Measurements from ENCODE around the gene SPOP.

DNA sequence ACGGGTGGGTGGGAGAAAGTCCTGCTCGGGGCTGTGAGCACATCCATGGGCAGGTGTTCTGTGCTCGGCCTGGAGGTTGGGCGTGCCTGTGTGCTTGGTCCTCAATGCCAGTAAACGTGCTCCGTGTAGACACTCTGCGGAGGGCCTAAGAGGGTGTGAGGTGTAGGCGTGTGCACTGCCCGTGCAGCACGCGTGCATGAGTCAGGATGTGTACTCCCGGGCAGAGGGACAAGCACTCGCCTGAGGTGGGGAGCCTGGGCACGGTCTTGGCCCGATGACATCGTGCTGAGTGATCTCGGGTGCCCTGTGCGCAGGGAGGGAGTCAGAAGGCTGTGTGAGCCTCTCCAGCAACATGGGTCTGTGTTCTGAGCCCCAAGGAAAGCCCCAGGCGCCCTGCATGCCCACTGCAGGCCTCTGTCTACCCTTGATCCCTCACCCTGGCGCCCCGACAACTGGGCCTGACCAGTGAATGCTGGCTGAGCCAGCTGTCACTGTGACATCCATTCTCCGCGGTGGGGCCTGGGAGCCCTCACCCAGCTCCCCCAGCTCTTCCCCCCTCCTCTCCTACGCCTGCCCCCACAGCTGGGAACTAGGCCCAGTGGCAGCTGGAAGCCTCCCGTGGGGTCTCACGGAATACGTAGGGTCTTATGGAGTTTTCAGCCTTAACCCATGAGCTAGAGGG, 125.7 kb downstream of the SPOP start:
- TF ChIP-seq EP300 (IDR thresholded peaks at IDR 0.05): no peak
- TF ChIP-seq, protein P1, sequence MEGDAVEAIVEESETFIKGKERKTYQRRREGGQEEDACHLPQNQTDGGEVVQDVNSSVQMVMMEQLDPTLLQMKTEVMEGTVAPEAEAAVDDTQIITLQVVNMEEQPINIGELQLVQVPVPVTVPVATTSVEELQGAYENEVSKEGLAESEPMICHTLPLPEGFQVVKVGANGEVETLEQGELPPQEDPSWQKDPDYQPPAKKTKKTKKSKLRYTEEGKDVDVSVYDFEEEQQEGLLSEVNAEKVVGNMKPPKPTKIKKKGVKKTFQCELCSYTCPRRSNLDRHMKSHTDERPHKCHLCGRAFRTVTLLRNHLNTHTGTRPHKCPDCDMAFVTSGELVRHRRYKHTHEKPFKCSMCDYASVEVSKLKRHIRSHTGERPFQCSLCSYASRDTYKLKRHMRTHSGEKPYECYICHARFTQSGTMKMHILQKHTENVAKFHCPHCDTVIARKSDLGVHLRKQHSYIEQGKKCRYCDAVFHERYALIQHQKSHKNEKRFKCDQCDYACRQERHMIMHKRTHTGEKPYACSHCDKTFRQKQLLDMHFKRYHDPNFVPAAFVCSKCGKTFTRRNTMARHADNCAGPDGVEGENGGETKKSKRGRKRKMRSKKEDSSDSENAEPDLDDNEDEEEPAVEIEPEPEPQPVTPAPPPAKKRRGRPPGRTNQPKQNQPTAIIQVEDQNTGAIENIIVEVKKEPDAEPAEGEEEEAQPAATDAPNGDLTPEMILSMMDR (IDR thresholded peaks at IDR 0.05): no peak
- TF ChIP-seq POLR2A (IDR thresholded peaks at IDR 0.05): no peak
